Lower leg skin (tissue), 4 donors: ENCODE data around the gene RAI2. TPM values are rescaled to one million over a fixed set of nuclear protein-coding genes. Genes with fewer than 3 reads are reported as not detected.

Experiments
- DNase-seq, 2 donors: peaks; one replicate each; pipeline ENCODE4 v3.0.0-alpha.2; 2019; ENCODE audit warnings: low spot score in 2 of 2
- H3K4me3 ChIP-seq: fragments of 200-600 bp; sonication (generic); 2 replicates; pipeline ENCODE4 v1.5.1; 2017; ENCODE audit warnings: mild to moderate bottlenecking, low read depth; ENCODE audit not compliant: poor library complexity, severe bottlenecking
- POLR2A ChIP-seq, 2 donors: fragments of 450-650 bp; IDR thresholded peaks; one replicate each; pipeline ENCODE4 v1.6.1; 2016 to 2017; ENCODE audit warnings: antibody characterized with exemption in 2 of 2, mild to moderate bottlenecking in 1 of 2, moderate library complexity in 1 of 2
- WGBS, 2 donors: methylation state at CpG; one replicate each; pipeline ENCODE4 v1.1.5; 2018; 5-methylcytosine and 5-hydroxymethylcytosine counted together
- intact Hi-C: fragments of 100-400 bp; cut with DNase I; formaldehyde crosslinking; loops from one replicate; pipeline ENCODE4 v1.15.0; 2023; ENCODE audit warnings: low total_unique reads
- total RNA-seq, 4 donors: library from RNA; depleted of rRNA; stranded (reverse); fragments of >200 nt; gene quantifications; one replicate each; pipeline ENCODE4 v1.1.0, GENCODE V29; 2016
- TF ChIP-seq, protein P1 (sequence below), 3 donors: fragments of 450-650 bp; IDR thresholded peaks; one replicate each; pipeline ENCODE4 v1.5.1; 2016; ENCODE audit warnings: antibody characterized with exemption in 3 of 3, mild to moderate bottlenecking in 3 of 3, moderate library complexity in 2 of 3

RAI2 gene
- total RNA-seq, 4 donors from 2014 or later, result 3.9 to 13.3 (median 8.8) TPM

DNA sequence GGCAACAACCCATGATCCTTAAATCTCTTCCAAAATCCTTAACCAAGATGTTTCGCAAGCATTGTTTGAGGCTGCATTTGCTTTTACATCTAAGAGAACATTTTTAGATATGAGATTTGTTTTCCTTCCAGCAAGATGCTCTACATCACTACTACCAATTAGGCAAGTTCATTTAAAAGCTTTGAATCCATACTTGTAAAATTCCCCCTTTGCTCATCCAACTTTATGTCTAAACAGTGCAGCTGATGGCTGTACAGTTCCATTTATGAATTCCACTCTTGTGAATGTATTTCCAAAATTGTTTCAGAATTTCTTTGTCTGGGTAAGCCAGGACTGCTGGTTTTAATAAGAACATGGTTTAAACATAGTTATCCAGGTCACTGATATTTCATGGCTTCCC is 31.5 kb downstream of the RAI2 start:
- DNase-seq, result no peak
- WGBS, 2 donors, result 70 to 83% methylated on average over 1 of the region's 1 CpG
- TF ChIP-seq POLR2A (IDR thresholded peaks at IDR 0.05), result no peak
- TF ChIP-seq, protein P1, sequence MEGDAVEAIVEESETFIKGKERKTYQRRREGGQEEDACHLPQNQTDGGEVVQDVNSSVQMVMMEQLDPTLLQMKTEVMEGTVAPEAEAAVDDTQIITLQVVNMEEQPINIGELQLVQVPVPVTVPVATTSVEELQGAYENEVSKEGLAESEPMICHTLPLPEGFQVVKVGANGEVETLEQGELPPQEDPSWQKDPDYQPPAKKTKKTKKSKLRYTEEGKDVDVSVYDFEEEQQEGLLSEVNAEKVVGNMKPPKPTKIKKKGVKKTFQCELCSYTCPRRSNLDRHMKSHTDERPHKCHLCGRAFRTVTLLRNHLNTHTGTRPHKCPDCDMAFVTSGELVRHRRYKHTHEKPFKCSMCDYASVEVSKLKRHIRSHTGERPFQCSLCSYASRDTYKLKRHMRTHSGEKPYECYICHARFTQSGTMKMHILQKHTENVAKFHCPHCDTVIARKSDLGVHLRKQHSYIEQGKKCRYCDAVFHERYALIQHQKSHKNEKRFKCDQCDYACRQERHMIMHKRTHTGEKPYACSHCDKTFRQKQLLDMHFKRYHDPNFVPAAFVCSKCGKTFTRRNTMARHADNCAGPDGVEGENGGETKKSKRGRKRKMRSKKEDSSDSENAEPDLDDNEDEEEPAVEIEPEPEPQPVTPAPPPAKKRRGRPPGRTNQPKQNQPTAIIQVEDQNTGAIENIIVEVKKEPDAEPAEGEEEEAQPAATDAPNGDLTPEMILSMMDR (IDR thresholded peaks at IDR 0.05), result no peak
- H3K4me3 ChIP-seq, result no peak overlapping the region
- intact Hi-C loops, result no loop called here

GRCh38 chrX:17828171-17828570 is 32.9 kb downstream of the RAI2 start:
- no peak for DNase-seq
- TF ChIP-seq, protein P1 (IDR thresholded peaks at IDR 0.05), result no peak
- WGBS, 2 donors, result 73 to 82% methylated on average over 3 of the region's 3 CpGs
- no peak overlapping the region for H3K4me3 ChIP-seq
- intact Hi-C loops, result no loop called here

GRCh38 chrX:17826609-17827496 is 34.2 kb downstream of the RAI2 start:
- 71 to 74% methylated on average over 5 of the region's 5 CpGs for WGBS, 2 donors
- intact Hi-C loops, result no loop called here
- no peak overlapping the region for H3K4me3 ChIP-seq
- DNase-seq, result no peak
- TF ChIP-seq POLR2A (IDR thresholded peaks at IDR 0.05), result no peak
- TF ChIP-seq, protein P1 (IDR thresholded peaks at IDR 0.05), result no peak

- DNase-seq, result no peak
- no peak overlapping the region for H3K4me3 ChIP-seq
- intact Hi-C loops, result no loop called here
- 33 to 71% methylated on average over 4 of the region's 4 CpGs for WGBS, 2 donors
- TF ChIP-seq, protein P1 (IDR thresholded peaks at IDR 0.05), result no peak
- TF ChIP-seq POLR2A (IDR thresholded peaks at IDR 0.05), result no peak
Observed at GRCh38 chrX:17824980-17825379, 36.1 kb downstream of the RAI2 start.

- no peak for DNase-seq
- 67 to 88% methylated on average over 2 of the region's 2 CpGs for WGBS, 2 donors
- no peak for TF ChIP-seq POLR2A (IDR thresholded peaks at IDR 0.05)
- TF ChIP-seq, protein P1 (IDR thresholded peaks at IDR 0.05), result no peak
- intact Hi-C loops, result no loop called here
- H3K4me3 ChIP-seq, result no peak overlapping the region
Observed at GRCh38 chrX:17822351-17822750, 38.7 kb downstream of the RAI2 start.
